ENCODE data around the gene GPR84. TPM values are rescaled to one million over a fixed set of nuclear protein-coding genes. Genes with fewer than 3 reads are reported as not detected.

The GPR84 gene
- total and polyA plus RNA-seq, 9 of the 15 experiments (the other 6 are each of a cell fraction or from before 2014, with no cell fraction given), result 0.07 to 0.18 (median 0.11) TPM; not detected in 5

DNA sequence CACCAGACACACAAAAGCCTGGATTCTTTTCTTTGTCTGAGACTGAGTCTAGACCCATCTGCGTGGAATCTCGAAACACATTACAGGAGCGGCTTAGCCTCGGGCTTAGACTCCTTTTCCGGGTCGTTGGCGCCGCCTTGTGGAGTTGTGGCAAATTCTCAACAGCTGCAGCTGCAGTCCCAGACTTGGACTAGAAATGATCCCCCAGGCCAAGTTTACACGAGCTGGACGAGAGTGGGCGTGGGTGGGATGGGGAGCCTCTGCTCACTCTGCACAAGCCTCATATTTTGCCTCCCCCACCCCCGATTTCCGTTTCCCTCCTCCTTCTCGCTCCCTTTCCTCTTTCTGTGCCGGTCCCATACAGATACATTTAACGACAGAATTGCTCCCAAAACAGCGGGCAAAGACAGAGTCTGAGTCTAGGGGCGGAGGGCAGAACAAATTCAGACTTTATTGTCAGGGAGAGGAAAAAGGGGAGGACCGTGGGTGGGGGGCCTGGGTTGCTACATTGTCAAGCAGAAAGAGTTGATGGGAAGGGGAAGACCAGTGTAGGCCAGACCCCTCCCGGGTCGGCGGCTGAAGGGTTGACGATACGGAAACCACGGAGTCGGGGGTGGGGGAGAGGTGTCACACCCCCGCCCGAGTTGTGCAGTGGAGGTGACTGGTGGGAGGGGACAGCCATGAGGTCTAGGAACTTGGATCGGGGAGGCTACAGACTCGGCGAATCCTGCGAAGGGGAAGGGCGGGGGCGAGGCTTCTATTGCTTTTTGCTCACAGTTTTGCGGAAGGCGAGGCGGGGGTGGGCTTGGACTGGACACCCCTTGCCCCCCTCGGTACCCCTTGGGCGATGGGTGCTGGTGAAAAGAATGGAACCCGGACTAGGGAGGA is 4.7 kb upstream of the GPR84 start (continued):
- TF ChIP-seq, protein P1, sequence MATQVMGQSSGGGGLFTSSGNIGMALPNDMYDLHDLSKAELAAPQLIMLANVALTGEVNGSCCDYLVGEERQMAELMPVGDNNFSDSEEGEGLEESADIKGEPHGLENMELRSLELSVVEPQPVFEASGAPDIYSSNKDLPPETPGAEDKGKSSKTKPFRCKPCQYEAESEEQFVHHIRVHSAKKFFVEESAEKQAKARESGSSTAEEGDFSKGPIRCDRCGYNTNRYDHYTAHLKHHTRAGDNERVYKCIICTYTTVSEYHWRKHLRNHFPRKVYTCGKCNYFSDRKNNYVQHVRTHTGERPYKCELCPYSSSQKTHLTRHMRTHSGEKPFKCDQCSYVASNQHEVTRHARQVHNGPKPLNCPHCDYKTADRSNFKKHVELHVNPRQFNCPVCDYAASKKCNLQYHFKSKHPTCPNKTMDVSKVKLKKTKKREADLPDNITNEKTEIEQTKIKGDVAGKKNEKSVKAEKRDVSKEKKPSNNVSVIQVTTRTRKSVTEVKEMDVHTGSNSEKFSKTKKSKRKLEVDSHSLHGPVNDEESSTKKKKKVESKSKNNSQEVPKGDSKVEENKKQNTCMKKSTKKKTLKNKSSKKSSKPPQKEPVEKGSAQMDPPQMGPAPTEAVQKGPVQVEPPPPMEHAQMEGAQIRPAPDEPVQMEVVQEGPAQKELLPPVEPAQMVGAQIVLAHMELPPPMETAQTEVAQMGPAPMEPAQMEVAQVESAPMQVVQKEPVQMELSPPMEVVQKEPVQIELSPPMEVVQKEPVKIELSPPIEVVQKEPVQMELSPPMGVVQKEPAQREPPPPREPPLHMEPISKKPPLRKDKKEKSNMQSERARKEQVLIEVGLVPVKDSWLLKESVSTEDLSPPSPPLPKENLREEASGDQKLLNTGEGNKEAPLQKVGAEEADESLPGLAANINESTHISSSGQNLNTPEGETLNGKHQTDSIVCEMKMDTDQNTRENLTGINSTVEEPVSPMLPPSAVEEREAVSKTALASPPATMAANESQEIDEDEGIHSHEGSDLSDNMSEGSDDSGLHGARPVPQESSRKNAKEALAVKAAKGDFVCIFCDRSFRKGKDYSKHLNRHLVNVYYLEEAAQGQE (IDR thresholded peaks at IDR 0.05; ENCODE audit: borderline replicate concordance), result peak; percentile 79
- TF ChIP-seq, protein P1 (CRISPR knock-in tag; IDR thresholded peaks at IDR 0.05; ENCODE audit: low read depth), result no peak
- peak; percentile 26; the same call in 1 of the 2 replicates for TF ChIP-seq SMAD4 (CRISPR knock-in tag; conservative IDR thresholded peaks at IDR 0.05)
- no peak for TF ChIP-seq TAF7 (tag; IDR thresholded peaks at IDR 0.05)
- no peak for TF ChIP-seq TGIF2 (CRISPR knock-in tag; IDR thresholded peaks at IDR 0.05)
- peak; percentile 53 for TF ChIP-seq POLR2A (conservative IDR thresholded peaks at IDR 0.05)
- TF ChIP-seq ZNF318 (IDR thresholded peaks at IDR 0.05; ENCODE audit: borderline replicate concordance in 1 of 2, low read depth in 1 of 2), result no peak
- no peak for TF ChIP-seq KHSRP (IDR thresholded peaks at IDR 0.05)
- no peak for TF ChIP-seq SNRNP70 (optimal IDR thresholded peaks at IDR 0.05; ENCODE audit: low read depth, low read length)

Measured in K562 (cell line).